HepG2 (cell line): ENCODE measurements around the gene HMCN2. TPM values are rescaled to one million over a fixed set of nuclear protein-coding genes. Genes with fewer than 3 reads are reported as not detected.
A peak's percentile ranks its signal among the peaks of the same experiment; 100 is the strongest.

Source experiments
- CREM ChIP-seq, 2 experiments: sonication (generic) in 1 of 2; formaldehyde crosslinking in 1 of 2; IDR thresholded peaks; 2 replicates each; pipeline versions ENCODE4 v1.4.0 to v1.6.1; 2016 to 2020; ENCODE audit warnings: antibody characterized with exemption in 1 of 2, mild to moderate bottlenecking in 1 of 2, missing genetic modification reagents in 1 of 2
- GATAD2A ChIP-seq: IDR thresholded peaks from 2 replicates; pipeline ENCODE4 v1.6.1; 2016
- PITX1 ChIP-seq: sonication (generic); formaldehyde crosslinking; IDR thresholded peaks from 2 replicates; pipeline ENCODE4 v1.5.1; 2020; ENCODE audit warnings: mild to moderate bottlenecking, missing genetic modification reagents
- RFX1 ChIP-seq: fragments of 450-650 bp; IDR thresholded peaks from 2 replicates; pipeline ENCODE4 v1.6.1; 2017
- SALL1 ChIP-seq: sonication (generic); formaldehyde crosslinking; IDR thresholded peaks from 2 replicates; pipeline ENCODE4 v1.8.0; 2022; ENCODE audit warnings: mild to moderate bottlenecking, missing genetic modification reagents
- SSRP1 ChIP-seq: IDR thresholded peaks from 2 replicates; pipeline ENCODE4 v1.6.1; 2016; ENCODE audit warnings: control low read depth
- TAF15 ChIP-seq: fragments of 200-400 bp; formaldehyde crosslinking; IDR thresholded peaks from one replicate; pipeline ENCODE4 v1.6.1; 2018; ENCODE audit warnings: mild to moderate bottlenecking, low read depth, low read length; ENCODE audit not compliant: poor library complexity, severe bottlenecking
- YY1 ChIP-seq: IDR thresholded peaks from 2 replicates; pipeline ENCODE4 v1.6.1; 2011; ENCODE audit warnings: low read length, low read depth, moderate library complexity, mild to moderate bottlenecking; ENCODE audit not compliant: insufficient read depth, insufficient replicate concordance
- ZNF230 ChIP-seq: sonication (generic); formaldehyde crosslinking; IDR thresholded peaks from 2 replicates; pipeline ENCODE4 v1.4.0; 2020; ENCODE audit warnings: mild to moderate bottlenecking, missing genetic modification reagents
- ZNF331 ChIP-seq: sonication (generic); formaldehyde crosslinking; IDR thresholded peaks from 2 replicates; pipeline ENCODE4 v1.4.0; 2020; ENCODE audit warnings: missing genetic modification reagents
- ZNF569 ChIP-seq: sonication (generic); formaldehyde crosslinking; IDR thresholded peaks from 2 replicates; pipeline ENCODE4 v1.5.0; 2020; ENCODE audit warnings: mild to moderate bottlenecking, missing genetic modification reagents, moderate library complexity, borderline replicate concordance
- ZNF614 ChIP-seq: IDR thresholded peaks from 2 replicates; pipeline ENCODE4 v1.6.1; 2018; ENCODE audit warnings: missing biosample characterization, missing genetic modification reagents, inconsistent platforms, borderline replicate concordance
- polyA plus RNA-seq, 8 experiments: library from polyadenylated mRNA; depleted of rRNA in 3 of 8; stranded (reverse) in 7 of 8; unstranded in 1 of 8; fragments of >200 nt; fragmentation: Illumina TruSeq in 4 of 8; extraction: Trizol in 4 of 8; gene quantifications; 2 replicates each; pipeline versions ENCODE4 v1.2.1 to v1.2.3, GENCODE V29; 2011 to 2016; ENCODE audit warnings: low read depth in 4 of 8, missing spikeins in 1 of 8, mixed read lengths in 1 of 8; ENCODE audit not compliant: insufficient read depth in 1 of 8
- total RNA-seq, 5 experiments: library from RNA; depleted of rRNA; stranded (reverse); fragments of >200 nt; fragmentation: Illumina TruSeq; extraction: Trizol; gene quantifications; 2 replicates each; pipeline ENCODE4 v1.2.3, GENCODE V29; 2016; ENCODE audit warnings: low read depth in 1 of 5
- TF ChIP-seq, protein P1 (sequence below): sonication (generic); formaldehyde crosslinking; IDR thresholded peaks from 2 replicates; pipeline ENCODE4 v1.4.0; 2020; ENCODE audit warnings: missing genetic modification reagents, borderline replicate concordance
- TF ChIP-seq, protein P2 (sequence below): sonication (generic); formaldehyde crosslinking; IDR thresholded peaks from 2 replicates; pipeline ENCODE4 v1.8.0; 2022; ENCODE audit warnings: missing genetic modification reagents, low read depth, mild to moderate bottlenecking, borderline replicate concordance
- TF ChIP-seq, protein P3 (sequence below): sonication (generic); formaldehyde crosslinking; IDR thresholded peaks from 2 replicates; pipeline ENCODE4 v1.4.0; 2020; ENCODE audit warnings: mild to moderate bottlenecking, missing genetic modification reagents
- TF ChIP-seq, protein P4 (sequence below): sonication (generic); formaldehyde crosslinking; IDR thresholded peaks from 2 replicates; pipeline ENCODE4 v1.9.0; 2021; ENCODE audit warnings: missing genetic modification reagents, mild to moderate bottlenecking, borderline replicate concordance
- TF ChIP-seq, protein P5 (sequence below), 2 experiments: sonication (generic) in 1 of 2; formaldehyde crosslinking in 1 of 2; IDR thresholded peaks; 2 replicates each; pipeline versions ENCODE4 v1.4.0 to v1.6.1; 2018 to 2020; ENCODE audit warnings: missing genetic modification reagents in 2 of 2, borderline replicate concordance in 1 of 2, low read depth in 1 of 2, mild to moderate bottlenecking in 1 of 2, missing biosample characterization in 1 of 2
- TF ChIP-seq, protein P6 (sequence below): sonication (generic); formaldehyde crosslinking; IDR thresholded peaks from 2 replicates; pipeline ENCODE4 v1.5.1; 2020; ENCODE audit warnings: missing genetic modification reagents, mild to moderate bottlenecking, borderline replicate concordance
- TF ChIP-seq, protein P7 (sequence below): sonication (generic); formaldehyde crosslinking; IDR thresholded peaks from 2 replicates; pipeline ENCODE4 v1.5.0; 2020; ENCODE audit warnings: missing genetic modification reagents, mild to moderate bottlenecking, borderline replicate concordance

Gene HMCN2
- total and polyA plus RNA-seq, 2 of the 13 experiments (the other 11 are each of a cell fraction or from before 2014, with no cell fraction given), result 0.09 TPM; not detected in 1

DNA sequence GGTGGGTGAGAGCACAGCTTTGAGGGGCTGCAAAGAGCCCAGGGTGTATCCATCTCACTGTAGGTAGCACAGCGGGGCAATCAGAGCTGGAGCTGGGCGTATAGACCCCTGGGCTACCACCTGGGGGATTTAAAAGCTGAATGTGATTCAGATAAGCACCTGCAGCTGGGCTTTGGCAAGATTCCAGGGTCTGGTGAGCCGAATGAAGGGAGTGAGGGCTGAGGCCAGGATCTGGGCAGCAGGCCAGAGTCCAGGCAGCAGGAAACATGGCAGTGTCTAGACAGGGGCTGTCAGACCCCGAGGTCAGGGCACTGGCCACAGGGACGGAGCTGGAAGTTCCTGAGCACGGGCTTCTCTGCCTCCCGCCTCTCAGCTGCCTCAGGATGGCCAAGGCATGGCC lies 187.9 kb downstream of the HMCN2 start (continued):
- TF ChIP-seq, protein P1, sequence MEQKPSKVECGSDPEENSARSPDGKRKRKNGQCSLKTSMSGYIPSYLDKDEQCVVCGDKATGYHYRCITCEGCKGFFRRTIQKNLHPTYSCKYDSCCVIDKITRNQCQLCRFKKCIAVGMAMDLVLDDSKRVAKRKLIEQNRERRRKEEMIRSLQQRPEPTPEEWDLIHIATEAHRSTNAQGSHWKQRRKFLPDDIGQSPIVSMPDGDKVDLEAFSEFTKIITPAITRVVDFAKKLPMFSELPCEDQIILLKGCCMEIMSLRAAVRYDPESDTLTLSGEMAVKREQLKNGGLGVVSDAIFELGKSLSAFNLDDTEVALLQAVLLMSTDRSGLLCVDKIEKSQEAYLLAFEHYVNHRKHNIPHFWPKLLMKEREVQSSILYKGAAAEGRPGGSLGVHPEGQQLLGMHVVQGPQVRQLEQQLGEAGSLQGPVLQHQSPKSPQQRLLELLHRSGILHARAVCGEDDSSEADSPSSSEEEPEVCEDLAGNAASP, result no peak
- no peak for TF ChIP-seq RFX1
- TF ChIP-seq ZNF331 (CRISPR knock-in tag), result peak; percentile 47; the same call in 1 of the 2 replicates
- peak; percentile 39 for TF ChIP-seq SALL1 (CRISPR knock-in tag)
- no peak for TF ChIP-seq ZNF569
- TF ChIP-seq ZNF614 (CRISPR knock-in tag), result no peak
- TF ChIP-seq, protein P2, sequence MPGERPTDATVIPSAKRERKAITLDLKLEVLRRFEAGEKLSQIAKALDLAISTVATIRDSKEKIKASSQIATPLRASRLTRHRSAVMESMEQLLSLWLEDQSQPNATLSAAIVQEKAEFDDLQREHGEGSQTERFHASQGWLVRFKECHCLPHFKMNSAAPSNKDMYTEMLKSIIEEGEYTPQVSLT (CRISPR knock-in tag), result no peak
- TF ChIP-seq SSRP1 (CRISPR knock-in tag), result no peak
- no peak for TF ChIP-seq ZNF230 (CRISPR knock-in tag)
- TF ChIP-seq, protein P3, sequence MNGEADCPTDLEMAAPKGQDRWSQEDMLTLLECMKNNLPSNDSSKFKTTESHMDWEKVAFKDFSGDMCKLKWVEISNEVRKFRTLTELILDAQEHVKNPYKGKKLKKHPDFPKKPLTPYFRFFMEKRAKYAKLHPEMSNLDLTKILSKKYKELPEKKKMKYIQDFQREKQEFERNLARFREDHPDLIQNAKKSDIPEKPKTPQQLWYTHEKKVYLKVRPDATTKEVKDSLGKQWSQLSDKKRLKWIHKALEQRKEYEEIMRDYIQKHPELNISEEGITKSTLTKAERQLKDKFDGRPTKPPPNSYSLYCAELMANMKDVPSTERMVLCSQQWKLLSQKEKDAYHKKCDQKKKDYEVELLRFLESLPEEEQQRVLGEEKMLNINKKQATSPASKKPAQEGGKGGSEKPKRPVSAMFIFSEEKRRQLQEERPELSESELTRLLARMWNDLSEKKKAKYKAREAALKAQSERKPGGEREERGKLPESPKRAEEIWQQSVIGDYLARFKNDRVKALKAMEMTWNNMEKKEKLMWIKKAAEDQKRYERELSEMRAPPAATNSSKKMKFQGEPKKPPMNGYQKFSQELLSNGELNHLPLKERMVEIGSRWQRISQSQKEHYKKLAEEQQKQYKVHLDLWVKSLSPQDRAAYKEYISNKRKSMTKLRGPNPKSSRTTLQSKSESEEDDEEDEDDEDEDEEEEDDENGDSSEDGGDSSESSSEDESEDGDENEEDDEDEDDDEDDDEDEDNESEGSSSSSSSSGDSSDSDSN (CRISPR knock-in tag), result peak; percentile 40; the same call in 1 of the 2 replicates
- TF ChIP-seq, protein P4, sequence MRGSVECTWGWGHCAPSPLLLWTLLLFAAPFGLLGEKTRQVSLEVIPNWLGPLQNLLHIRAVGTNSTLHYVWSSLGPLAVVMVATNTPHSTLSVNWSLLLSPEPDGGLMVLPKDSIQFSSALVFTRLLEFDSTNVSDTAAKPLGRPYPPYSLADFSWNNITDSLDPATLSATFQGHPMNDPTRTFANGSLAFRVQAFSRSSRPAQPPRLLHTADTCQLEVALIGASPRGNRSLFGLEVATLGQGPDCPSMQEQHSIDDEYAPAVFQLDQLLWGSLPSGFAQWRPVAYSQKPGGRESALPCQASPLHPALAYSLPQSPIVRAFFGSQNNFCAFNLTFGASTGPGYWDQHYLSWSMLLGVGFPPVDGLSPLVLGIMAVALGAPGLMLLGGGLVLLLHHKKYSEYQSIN (CRISPR knock-in tag), result no peak
- TF ChIP-seq, protein P5, sequence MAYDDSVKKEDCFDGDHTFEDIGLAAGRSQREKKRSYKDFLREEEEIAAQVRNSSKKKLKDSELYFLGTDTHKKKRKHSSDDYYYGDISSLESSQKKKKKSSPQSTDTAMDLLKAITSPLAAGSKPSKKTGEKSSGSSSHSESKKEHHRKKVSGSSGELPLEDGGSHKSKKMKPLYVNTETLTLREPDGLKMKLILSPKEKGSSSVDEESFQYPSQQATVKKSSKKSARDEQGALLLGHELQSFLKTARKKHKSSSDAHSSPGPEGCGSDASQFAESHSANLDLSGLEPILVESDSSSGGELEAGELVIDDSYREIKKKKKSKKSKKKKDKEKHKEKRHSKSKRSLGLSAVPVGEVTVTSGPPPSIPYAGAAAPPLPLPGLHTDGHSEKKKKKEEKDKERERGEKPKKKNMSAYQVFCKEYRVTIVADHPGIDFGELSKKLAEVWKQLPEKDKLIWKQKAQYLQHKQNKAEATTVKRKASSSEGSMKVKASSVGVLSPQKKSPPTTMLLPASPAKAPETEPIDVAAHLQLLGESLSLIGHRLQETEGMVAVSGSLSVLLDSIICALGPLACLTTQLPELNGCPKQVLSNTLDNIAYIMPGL (CRISPR knock-in tag; IDR thresholded peaks at IDR 0.05; ENCODE audit: borderline replicate concordance in 1 of 2, low read depth in 1 of 2), result no peak
- TF ChIP-seq, protein P6, sequence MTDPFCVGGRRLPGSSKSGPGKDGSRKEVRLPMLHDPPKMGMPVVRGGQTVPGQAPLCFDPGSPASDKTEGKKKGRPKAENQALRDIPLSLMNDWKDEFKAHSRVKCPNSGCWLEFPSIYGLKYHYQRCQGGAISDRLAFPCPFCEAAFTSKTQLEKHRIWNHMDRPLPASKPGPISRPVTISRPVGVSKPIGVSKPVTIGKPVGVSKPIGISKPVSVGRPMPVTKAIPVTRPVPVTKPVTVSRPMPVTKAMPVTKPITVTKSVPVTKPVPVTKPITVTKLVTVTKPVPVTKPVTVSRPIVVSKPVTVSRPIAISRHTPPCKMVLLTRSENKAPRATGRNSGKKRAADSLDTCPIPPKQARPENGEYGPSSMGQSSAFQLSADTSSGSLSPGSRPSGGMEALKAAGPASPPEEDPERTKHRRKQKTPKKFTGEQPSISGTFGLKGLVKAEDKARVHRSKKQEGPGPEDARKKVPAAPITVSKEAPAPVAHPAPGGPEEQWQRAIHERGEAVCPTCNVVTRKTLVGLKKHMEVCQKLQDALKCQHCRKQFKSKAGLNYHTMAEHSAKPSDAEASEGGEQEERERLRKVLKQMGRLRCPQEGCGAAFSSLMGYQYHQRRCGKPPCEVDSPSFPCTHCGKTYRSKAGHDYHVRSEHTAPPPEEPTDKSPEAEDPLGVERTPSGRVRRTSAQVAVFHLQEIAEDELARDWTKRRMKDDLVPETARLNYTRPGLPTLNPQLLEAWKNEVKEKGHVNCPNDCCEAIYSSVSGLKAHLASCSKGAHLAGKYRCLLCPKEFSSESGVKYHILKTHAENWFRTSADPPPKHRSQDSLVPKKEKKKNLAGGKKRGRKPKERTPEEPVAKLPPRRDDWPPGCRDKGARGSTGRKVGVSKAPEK (CRISPR knock-in tag), result no peak
- TF ChIP-seq GATAD2A (CRISPR knock-in tag), result 0 out of 2 replicates have a peak, but pooled peaks have one; percentile 29
- no peak for TF ChIP-seq TAF15
- TF ChIP-seq CREM (IDR thresholded peaks at IDR 0.05), result no peak
- TF ChIP-seq CREM (CRISPR knock-in tag; IDR thresholded peaks at IDR 0.05), result no peak
- TF ChIP-seq PITX1, result no peak
- TF ChIP-seq, protein P7, sequence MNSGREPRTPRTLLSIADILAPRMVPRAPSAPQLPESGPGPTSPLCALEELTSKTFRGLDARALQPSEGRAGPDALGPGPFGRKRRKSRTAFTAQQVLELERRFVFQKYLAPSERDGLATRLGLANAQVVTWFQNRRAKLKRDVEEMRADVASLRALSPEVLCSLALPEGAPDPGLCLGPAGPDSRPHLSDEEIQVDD (CRISPR knock-in tag), result no peak
- TF ChIP-seq YY1, result no peak
